K562 (cell line): ENCODE data around the gene SIGLEC11. TPM values are rescaled to one million over a fixed set of nuclear protein-coding genes. Genes with fewer than 3 reads are reported as not detected.

Experiments
- IFI16 ChIP-seq: fragments of 250-450 bp; sonication (Bioruptor Pico); IDR thresholded peaks from 2 replicates; pipeline ENCODE4 v2.1.2; 2022; ENCODE audit warnings: mild to moderate bottlenecking, inconsistent platforms
- MCM3 ChIP-seq: fragments of 450-650 bp; IDR thresholded peaks from 2 replicates; pipeline ENCODE4 v1.6.1; 2016
- MTA1 ChIP-seq: fragments of 450-650 bp; IDR thresholded peaks from 2 replicates; pipeline ENCODE4 v1.6.1; 2017; ENCODE audit warnings: borderline replicate concordance
- SUPT5H ChIP-seq: fragments of 450-650 bp; IDR thresholded peaks from 2 replicates; pipeline ENCODE4 v1.6.1; 2016
- TCF15 ChIP-seq: fragments of 250-450 bp; sonication (Bioruptor Pico); IDR thresholded peaks from 2 replicates; pipeline ENCODE4 v1.8.0; 2022; ENCODE audit warnings: moderate library complexity, mild to moderate bottlenecking, inconsistent platforms
- TSC22D4 ChIP-seq: fragments of 450-650 bp; IDR thresholded peaks from 2 replicates; pipeline ENCODE4 v1.6.1; 2016; ENCODE audit warnings: missing genetic modification characterization, missing biosample characterization, control low read depth
- ZBTB11 ChIP-seq, 3 experiments: fragments of 200-800 bp in 1 of 3; fragments of 250-450 bp in 1 of 3; fragments of 450-650 bp in 1 of 3; sonication (Bioruptor Pico) in 1 of 3; sonication (Bioruptor generic) in 1 of 3; formaldehyde crosslinking in 1 of 3; IDR thresholded peaks; 2 replicates each; pipeline versions ENCODE4 v1.6.1 to v1.8.0; 2016 to 2022; ENCODE audit warnings: mild to moderate bottlenecking in 2 of 3, missing genetic modification characterization in 2 of 3, missing compliant biosample characterization in 1 of 3, moderate library complexity in 1 of 3
- ZC3H8 ChIP-seq: fragments of 450-650 bp; IDR thresholded peaks from 2 replicates; pipeline ENCODE4 v1.6.1; 2017
- ZFP91 ChIP-seq: sonication (generic); formaldehyde crosslinking; IDR thresholded peaks from 2 replicates; pipeline ENCODE4 v1.8.0; 2022; ENCODE audit warnings: mild to moderate bottlenecking, missing genetic modification reagents
- ZNF699 ChIP-seq: fragments of 250-450 bp; sonication (Bioruptor Pico); IDR thresholded peaks from 2 replicates; pipeline ENCODE4 v1.8.0; 2021; ENCODE audit warnings: mild to moderate bottlenecking, moderate library complexity; ENCODE audit not compliant: insufficient replicate concordance
- polyA plus RNA-seq, 8 experiments: library from polyadenylated mRNA; depleted of rRNA in 4 of 8; stranded (reverse) in 5 of 8; unstranded in 3 of 8; fragments of >200 nt; fragmentation: Nextera tagmentation in 2 of 8; fragmentation: Illumina TruSeq in 1 of 8; extraction: Ambion mirVana in 2 of 8; extraction: Trizol in 1 of 8; gene quantifications; 2 replicates each; pipeline versions ENCODE4 v1.2.1 to v1.2.3, GENCODE V29; 2011 to 2014; ENCODE audit warnings: inconsistent platforms in 1 of 8, missing spikeins in 1 of 8
- total RNA-seq, 7 experiments: library from RNA; depleted of rRNA in 6 of 7; stranded (reverse); fragments of >200 nt in 6 of 7; fragmentation: Illumina TruSeq in 2 of 7; extraction: Trizol in 2 of 7; gene quantifications; 2 replicates each; pipeline versions ENCODE4 v1.2.1 to v1.2.3, GENCODE V29; 2011 to 2021; ENCODE audit warnings: low replicate concordance in 1 of 7
- TF ChIP-seq, protein P1 (sequence below): fragments of 200-800 bp; sonication (Bioruptor generic); IDR thresholded peaks from 2 replicates; pipeline ENCODE4 v1.6.1; 2016; ENCODE audit warnings: missing genetic modification characterization, missing compliant biosample characterization
- TF ChIP-seq, protein P2 (sequence below): fragments of 450-650 bp; IDR thresholded peaks from 2 replicates; pipeline ENCODE4 v1.6.1; 2016; ENCODE audit warnings: missing biosample characterization, missing genetic modification characterization
- TF ChIP-seq, protein P3 (sequence below): sonication (generic); formaldehyde crosslinking; IDR thresholded peaks from 2 replicates; pipeline ENCODE4 v1.8.1; 2022; ENCODE audit warnings: missing genetic modification reagents

SIGLEC11 gene
- total and polyA plus RNA-seq, 9 of the 15 experiments (the other 6 are each of a cell fraction or from before 2014, with no cell fraction given): not detected

- TF ChIP-seq, protein P1, sequence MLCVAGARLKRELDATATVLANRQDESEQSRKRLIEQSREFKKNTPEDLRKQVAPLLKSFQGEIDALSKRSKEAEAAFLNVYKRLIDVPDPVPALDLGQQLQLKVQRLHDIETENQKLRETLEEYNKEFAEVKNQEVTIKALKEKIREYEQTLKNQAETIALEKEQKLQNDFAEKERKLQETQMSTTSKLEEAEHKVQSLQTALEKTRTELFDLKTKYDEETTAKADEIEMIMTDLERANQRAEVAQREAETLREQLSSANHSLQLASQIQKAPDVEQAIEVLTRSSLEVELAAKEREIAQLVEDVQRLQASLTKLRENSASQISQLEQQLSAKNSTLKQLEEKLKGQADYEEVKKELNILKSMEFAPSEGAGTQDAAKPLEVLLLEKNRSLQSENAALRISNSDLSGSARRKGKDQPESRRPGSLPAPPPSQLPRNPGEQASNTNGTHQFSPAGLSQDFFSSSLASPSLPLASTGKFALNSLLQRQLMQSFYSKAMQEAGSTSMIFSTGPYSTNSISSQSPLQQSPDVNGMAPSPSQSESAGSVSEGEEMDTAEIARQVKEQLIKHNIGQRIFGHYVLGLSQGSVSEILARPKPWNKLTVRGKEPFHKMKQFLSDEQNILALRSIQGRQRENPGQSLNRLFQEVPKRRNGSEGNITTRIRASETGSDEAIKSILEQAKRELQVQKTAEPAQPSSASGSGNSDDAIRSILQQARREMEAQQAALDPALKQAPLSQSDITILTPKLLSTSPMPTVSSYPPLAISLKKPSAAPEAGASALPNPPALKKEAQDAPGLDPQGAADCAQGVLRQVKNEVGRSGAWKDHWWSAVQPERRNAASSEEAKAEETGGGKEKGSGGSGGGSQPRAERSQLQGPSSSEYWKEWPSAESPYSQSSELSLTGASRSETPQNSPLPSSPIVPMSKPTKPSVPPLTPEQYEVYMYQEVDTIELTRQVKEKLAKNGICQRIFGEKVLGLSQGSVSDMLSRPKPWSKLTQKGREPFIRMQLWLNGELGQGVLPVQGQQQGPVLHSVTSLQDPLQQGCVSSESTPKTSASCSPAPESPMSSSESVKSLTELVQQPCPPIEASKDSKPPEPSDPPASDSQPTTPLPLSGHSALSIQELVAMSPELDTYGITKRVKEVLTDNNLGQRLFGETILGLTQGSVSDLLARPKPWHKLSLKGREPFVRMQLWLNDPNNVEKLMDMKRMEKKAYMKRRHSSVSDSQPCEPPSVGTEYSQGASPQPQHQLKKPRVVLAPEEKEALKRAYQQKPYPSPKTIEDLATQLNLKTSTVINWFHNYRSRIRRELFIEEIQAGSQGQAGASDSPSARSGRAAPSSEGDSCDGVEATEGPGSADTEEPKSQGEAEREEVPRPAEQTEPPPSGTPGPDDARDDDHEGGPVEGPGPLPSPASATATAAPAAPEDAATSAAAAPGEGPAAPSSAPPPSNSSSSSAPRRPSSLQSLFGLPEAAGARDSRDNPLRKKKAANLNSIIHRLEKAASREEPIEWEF (CRISPR knock-in tag): peak; percentile 96
- peak; percentile 33 for TF ChIP-seq ZNF699 (CRISPR knock-in tag)
- TF ChIP-seq TSC22D4: no peak
- peak; percentile 51; the same call in 1 of the 2 replicates for TF ChIP-seq IFI16
- TF ChIP-seq, protein P2, sequence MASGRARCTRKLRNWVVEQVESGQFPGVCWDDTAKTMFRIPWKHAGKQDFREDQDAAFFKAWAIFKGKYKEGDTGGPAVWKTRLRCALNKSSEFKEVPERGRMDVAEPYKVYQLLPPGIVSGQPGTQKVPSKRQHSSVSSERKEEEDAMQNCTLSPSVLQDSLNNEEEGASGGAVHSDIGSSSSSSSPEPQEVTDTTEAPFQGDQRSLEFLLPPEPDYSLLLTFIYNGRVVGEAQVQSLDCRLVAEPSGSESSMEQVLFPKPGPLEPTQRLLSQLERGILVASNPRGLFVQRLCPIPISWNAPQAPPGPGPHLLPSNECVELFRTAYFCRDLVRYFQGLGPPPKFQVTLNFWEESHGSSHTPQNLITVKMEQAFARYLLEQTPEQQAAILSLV: peak; percentile 94
- TF ChIP-seq, protein P3, sequence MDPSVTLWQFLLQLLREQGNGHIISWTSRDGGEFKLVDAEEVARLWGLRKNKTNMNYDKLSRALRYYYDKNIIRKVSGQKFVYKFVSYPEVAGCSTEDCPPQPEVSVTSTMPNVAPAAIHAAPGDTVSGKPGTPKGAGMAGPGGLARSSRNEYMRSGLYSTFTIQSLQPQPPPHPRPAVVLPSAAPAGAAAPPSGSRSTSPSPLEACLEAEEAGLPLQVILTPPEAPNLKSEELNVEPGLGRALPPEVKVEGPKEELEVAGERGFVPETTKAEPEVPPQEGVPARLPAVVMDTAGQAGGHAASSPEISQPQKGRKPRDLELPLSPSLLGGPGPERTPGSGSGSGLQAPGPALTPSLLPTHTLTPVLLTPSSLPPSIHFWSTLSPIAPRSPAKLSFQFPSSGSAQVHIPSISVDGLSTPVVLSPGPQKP (CRISPR knock-in tag): peak; percentile 85; the same call in 1 of the 2 replicates
- 0 out of 2 replicates have a peak, but pooled peaks have one; percentile 39 for TF ChIP-seq SUPT5H
- peak; percentile 93 for TF ChIP-seq TCF15 (CRISPR knock-in tag)
- TF ChIP-seq MCM3: no peak
- TF ChIP-seq ZC3H8: peak; percentile 93
- peak in 2 of 3 experiments; percentile 10 to 92; a peak in 3 of 6 replicates for TF ChIP-seq ZBTB11 (CRISPR knock-in tag; IDR thresholded peaks at IDR 0.05)
- TF ChIP-seq MTA1: peak; percentile 95
- TF ChIP-seq ZFP91 (CRISPR knock-in tag): peak; percentile 87
Measured at GRCh38 chr19:49987159-49987698, 26.3 kb upstream of the SIGLEC11 start (continued).
